ENCODE data around the gene MMP3.
A peak's percentile ranks its signal among the peaks of the same experiment; 100 is the strongest.

Gene MMP3

GRCh38 chr11:102798012-102798746 is 45.2 kb downstream of the MMP3 start, which contains the start of gene MMP1:
TSS of gene MMP1 (minus strand) at chr11:102798160. CDS start at chr11:102798092, 68 bp downstream.
- Histone ChIP-seq H3F3A (ENCODE audit: insufficient read depth, low read length) (no peaks in the 10 kb centered on the region), H3K9me3 (ENCODE audit: low read length) (no peaks in the 10 kb centered on the region), H3K9me2 (ENCODE audit: low read depth, low read length) (no peaks in the 10 kb centered on the region), H2AFZ (ENCODE audit: low read length) (no peak within 1 kb of the TSS), H3K79me2 (ENCODE audit: insufficient read depth, low read length) (no peaks in the 10 kb centered on the region), H3K36me3 (ENCODE audit: insufficient read depth, low read length) (no peaks in the 10 kb centered on the region), H3K9ac (ENCODE audit: low read length) (no peak within 1 kb of the TSS), H3K4me1 (ENCODE audit: insufficient read depth, low read length, severe bottlenecking) (no peaks in the 10 kb centered on the region), H3K27ac (ENCODE audit: low read depth, low read length, poor library complexity, severe bottlenecking) (no peak within 1 kb of the TSS), H4K20me1 (ENCODE audit: insufficient read depth, low read length) (no peaks in the 10 kb centered on the region), H3K27me3 (ENCODE audit: insufficient read depth, low read length) (no peaks in the 10 kb centered on the region; the same call in 1 of the 2 replicates), H3K4me3 (ENCODE audit: low read depth, low read length, poor library complexity, severe bottlenecking) (no peak within 1 kb of the TSS), H3K4me2 (ENCODE audit: low read length) (no peak within 1 kb of the TSS)
- no peak for TF ChIP-seq CTCF (IDR thresholded peaks at IDR 0.05; ENCODE audit: low read length)
- TF ChIP-seq EZH2 (IDR thresholded peaks at IDR 0.05; ENCODE audit: borderline replicate concordance, low read length), result no peak

- H2AFZ ChIP-seq (ENCODE audit: low read length), result no peak overlapping the region
- H4K20me1 ChIP-seq (ENCODE audit: insufficient read depth, low read length), result no peaks in the 10 kb centered on the region
- H3K27ac ChIP-seq (ENCODE audit: low read depth, low read length, poor library complexity, severe bottlenecking), result no peak overlapping the region
- no peaks in the 10 kb centered on the region for H3K9me3 ChIP-seq (ENCODE audit: low read length)
- no peaks in the 10 kb centered on the region for H3F3A ChIP-seq (ENCODE audit: insufficient read depth, low read length)
- TF ChIP-seq CTCF (IDR thresholded peaks at IDR 0.05; ENCODE audit: low read length) (peak; percentile 75; the same call in 1 of the 2 replicates), EZH2 (IDR thresholded peaks at IDR 0.05; ENCODE audit: borderline replicate concordance, low read length) (no peak)
- no peaks in the 10 kb centered on the region; the same call in 1 of the 2 replicates for H3K27me3 ChIP-seq (ENCODE audit: insufficient read depth, low read length)
- H3K4me3 ChIP-seq (ENCODE audit: low read depth, low read length, poor library complexity, severe bottlenecking), result no peak overlapping the region
- no peaks in the 10 kb centered on the region for H3K4me1 ChIP-seq (ENCODE audit: insufficient read depth, low read length, severe bottlenecking)
- H3K79me2 ChIP-seq (ENCODE audit: insufficient read depth, low read length), result no peaks in the 10 kb centered on the region
- H3K4me2 ChIP-seq (ENCODE audit: low read length), result no peak overlapping the region
- no peak overlapping the region for H3K9ac ChIP-seq (ENCODE audit: low read length)
- H3K36me3 ChIP-seq (ENCODE audit: insufficient read depth, low read length), result no peaks in the 10 kb centered on the region
- no peaks in the 10 kb centered on the region for H3K9me2 ChIP-seq (ENCODE audit: low read depth, low read length)
Observed at GRCh38 chr11:102794382-102794781, 49.0 kb downstream of the MMP3 start.

GRCh38 chr11:102793677-102794290 is 49.6 kb downstream of the MMP3 start:
- Histone ChIP-seq H3K4me2 (ENCODE audit: low read length) (no peak overlapping the region), H3K79me2 (ENCODE audit: insufficient read depth, low read length) (no peaks in the 10 kb centered on the region), H3K9ac (ENCODE audit: low read length) (no peak overlapping the region), H3K9me3 (ENCODE audit: low read length) (no peaks in the 10 kb centered on the region), H3K27me3 (ENCODE audit: insufficient read depth, low read length) (no peaks in the 10 kb centered on the region; the same call in 1 of the 2 replicates), H3K4me1 (ENCODE audit: insufficient read depth, low read length, severe bottlenecking) (no peaks in the 10 kb centered on the region), H3F3A (ENCODE audit: insufficient read depth, low read length) (no peaks in the 10 kb centered on the region), H3K9me2 (ENCODE audit: low read depth, low read length) (no peaks in the 10 kb centered on the region), H2AFZ (ENCODE audit: low read length) (no peak overlapping the region), H3K36me3 (ENCODE audit: insufficient read depth, low read length) (no peaks in the 10 kb centered on the region), H4K20me1 (ENCODE audit: insufficient read depth, low read length) (no peaks in the 10 kb centered on the region), H3K4me3 (ENCODE audit: low read depth, low read length, poor library complexity, severe bottlenecking) (no peak overlapping the region), H3K27ac (ENCODE audit: low read depth, low read length, poor library complexity, severe bottlenecking) (no peak overlapping the region)
- TF ChIP-seq EZH2 (IDR thresholded peaks at IDR 0.05; ENCODE audit: borderline replicate concordance, low read length) (no peak), CTCF (IDR thresholded peaks at IDR 0.05; ENCODE audit: low read length) (no peak)
